NK-92 treated with Interleukin-12 subunit alpha and Interleukin-12 subunit beta, amount 100 ng/mL, for 24 hours (cell line): ENCODE measurements around the gene MYL10.
"Not testable (repeated sequence)": the region's sequence is repeated elsewhere in the genome, so short reads cannot be mapped to it uniquely, and the experiment has no call there.

ENCODE experiments used
- DNase-seq: peaks from one replicate; lab custom pipeline; 2025; lab: John Stamatoyannopoulos, UW

Gene MYL10

DNA sequence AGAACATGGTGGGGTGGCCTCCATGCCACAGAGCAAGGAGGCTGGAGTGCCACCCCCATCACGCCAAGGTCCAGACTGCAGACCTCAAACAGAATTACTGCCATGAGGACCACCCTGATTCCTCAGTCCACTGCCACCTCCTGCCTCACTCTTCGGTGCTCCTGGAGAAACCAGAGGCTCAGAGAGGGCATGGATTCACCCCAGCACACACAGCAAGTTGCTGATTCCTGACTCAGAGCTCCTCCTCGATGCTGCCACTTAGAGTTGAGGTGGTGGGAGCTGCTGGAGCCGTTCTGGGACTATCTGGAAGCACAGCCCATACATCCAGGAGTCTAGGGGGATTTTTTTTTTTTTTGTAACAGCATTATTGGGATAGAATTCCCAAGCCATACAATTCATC, 22.0 kb upstream of the MYL10 start:
- no peak for DNase-seq

DNA sequence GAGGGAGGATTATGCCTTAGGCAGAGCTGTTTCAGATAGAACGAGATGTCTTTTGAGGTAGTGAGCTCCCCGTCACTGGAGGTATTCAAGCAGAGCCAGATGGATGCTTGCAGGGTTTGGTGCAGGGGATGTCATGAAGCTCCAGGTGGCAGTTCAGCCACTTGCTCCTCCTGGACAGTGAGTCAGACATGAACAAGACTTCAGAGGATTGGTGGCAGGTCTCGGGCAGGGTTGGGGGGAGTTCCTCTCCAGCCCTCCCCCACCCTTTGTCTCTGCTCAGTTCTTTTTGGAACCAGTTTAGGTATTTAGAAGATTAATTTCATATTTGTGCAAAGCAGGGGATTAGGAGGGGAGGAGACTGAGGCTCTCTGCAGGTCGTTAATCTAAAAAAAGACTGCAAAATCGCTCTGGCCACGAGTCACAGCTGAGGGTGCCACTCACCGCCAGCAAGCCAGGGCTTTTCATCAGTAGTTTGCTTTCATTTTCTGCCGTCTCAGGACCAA, 21.5 kb upstream of the MYL10 start:
- no peak for DNase-seq

DNA sequence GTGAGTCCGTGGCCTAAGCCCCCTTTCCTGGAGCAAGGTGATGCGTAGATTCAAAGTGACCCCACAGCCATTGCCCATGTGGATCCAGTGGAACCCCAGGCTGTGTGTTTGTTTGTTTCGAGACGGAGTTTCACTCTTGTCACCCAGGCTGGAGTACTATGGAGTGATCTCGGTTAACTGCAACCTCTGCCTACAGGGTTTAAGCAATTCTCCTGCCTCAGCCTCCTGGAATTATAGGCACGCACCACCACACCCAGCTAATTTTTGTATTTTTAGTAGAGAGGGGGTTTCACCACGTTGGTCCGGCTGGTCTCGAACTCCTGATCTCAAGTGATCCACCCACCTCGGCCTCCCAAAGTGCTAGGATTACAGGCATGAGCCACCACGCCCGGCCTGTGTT, 18.8 kb upstream of the MYL10 start:
- not testable (repeated sequence) for DNase-seq

DNA sequence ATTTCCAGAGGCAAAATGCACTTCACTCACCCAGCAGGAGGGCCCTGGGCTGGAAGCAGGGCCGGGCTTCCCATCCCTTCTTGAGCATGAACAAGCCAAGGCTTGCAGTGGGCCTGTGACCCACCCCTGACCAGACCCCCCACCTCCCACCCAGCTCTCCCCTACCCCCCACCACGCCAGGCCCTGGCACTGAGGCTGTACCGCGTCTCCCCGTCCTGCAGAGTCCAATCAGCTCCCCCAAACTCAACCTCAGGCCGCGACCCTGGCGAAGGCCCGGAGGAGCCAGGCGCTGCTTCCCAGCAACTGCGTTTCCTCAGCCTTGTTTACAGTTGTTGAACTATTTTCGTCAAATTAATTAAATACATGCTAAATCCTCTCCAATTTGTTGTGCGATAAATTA, 16.9 kb upstream of the MYL10 start:
- DNase-seq: no peak

DNA sequence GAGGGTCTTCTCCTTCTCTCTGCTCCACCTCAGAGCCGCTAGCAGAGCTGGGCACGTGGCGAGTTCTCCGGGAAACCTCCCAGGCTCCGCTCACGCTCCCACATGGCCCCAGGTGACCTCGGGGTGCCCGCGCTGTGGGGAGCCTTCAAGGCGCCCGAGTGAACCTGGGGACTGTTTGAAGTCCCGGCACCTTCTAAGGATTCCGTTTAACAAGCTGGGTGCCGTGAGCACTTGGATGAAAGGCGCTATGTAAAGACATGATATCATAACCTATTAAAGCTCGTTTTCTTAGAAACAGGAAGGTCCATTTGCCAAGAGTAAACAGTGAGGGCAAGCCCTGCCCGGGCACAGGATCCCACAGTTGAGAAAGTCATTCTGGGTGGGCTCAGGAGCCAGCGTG, 15.8 kb upstream of the MYL10 start:
- DNase-seq: no peak

DNA sequence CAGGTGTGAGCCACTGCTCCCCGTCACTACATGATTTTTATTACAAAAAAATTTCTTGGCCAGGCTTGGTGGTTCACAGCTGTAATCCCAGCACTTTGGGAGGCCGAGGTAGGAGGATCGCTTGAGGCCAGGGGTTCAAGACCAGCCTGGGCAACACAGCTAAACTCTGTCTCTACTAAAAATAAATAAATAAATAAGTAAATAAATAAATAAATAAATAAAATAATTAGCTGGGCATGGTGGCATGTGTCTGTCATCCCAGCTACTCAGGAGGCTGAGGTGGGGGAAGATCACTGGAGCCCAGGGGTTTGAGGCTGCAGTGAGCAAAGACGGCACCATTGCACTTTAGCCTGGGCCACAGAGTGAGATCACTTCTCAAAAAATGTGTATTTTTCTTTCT, 10.0 kb upstream of the MYL10 start:
- DNase-seq: not testable (repeated sequence)

DNA sequence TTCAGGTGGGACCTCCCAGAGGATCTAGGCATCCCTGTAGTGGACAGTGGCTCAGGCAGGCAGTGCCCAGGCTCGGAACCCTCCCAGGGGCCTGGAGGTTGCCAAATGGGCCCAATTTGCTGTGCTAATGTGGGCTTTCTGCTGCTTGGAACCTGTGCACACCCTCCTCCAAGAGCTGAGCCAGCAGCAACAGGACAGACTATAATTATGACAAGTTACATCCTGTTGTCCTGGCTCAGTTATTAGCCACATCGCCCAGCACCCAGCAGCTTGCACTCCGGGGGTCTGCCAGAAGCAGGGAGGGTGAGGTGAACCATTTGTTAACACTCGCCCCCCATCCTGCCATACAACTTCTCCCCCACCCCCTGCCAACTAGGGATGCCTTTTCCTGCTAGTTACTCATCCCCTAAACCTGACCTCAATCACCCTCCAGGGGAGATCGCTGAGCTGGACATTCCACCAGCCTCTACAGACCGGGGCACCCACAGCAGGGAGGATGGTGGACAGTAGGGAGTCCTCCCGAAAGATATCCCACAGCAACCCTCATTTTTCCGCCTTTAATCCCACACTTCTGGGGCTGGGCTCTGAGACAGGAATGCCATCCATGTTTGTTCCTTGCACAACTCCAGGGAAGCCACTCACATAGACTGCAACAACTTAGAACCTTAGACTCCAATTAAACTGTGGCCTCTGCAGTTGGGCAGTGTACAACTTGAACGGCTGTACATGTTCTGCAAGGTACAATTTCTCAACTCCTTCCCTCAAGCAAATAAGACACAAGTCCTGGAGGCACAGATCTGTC, 7.9 kb upstream of the MYL10 start:
- no peak for DNase-seq

DNA sequence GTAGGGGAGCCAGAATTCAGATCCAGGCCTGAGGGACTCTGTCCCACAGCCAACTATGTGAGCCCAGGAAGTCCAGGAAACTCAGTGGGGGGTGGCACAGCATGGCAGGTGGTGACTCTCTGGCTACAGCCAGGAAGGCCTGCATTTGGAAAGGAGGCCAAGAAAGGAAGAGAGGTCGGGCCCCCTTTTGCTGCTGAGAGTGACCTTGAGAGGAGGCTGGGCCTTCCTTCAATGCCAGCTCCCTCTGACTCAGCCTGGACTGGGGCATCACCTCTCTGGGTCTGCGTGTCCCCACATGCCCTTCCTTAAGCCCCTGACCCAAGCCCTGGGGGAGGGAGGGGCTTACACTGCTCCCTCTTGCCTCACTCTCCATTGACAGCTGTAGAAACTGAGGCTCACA, 6.4 kb upstream of the MYL10 start:
- no peak for DNase-seq

DNA sequence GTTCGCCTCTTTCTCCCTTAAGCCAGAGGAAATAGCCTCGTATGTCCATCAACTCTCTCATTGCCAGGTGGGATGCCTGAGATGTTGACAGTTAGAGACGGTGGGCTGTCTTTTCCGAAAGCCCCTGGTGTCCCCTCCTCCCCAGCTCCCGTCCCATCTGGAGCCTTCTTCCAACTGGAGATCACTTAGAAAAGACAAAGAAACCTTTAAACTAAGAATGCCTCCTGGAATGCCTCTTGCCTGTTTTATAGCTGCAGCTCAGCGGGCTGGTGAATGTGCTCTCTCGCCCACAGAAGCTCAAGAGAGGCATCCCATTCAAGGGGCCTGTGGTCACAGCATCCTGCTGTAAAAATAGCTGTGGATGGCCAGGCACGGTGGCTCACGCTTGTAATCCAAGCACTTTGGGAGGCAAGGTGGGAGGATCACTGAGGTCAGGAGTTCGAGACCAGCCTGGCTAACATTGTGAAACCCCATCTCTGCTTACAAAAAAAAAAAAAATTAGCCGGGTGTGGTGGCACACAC, 5.2 kb upstream of the MYL10 start:
- no peak for DNase-seq

DNA sequence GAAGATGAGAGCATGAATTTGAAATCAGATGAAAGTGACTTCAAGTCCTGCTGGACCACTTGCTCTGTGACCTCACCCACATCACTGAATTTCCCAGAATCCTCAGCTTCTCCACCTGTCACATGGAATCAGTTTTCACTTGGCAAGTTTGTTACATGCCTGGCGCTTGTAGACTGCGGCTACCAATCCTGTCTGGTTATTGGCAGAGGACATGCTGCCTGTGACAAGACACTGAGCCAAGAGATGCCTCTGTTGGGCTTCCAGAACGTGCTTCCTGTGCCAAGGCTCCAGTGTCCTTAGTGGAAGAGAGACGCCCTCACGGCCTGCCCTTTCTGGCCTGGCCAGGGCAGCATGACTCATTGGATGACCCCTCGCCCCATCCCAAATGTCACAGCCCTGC, 4.4 kb upstream of the MYL10 start:
- DNase-seq: no peak

DNA sequence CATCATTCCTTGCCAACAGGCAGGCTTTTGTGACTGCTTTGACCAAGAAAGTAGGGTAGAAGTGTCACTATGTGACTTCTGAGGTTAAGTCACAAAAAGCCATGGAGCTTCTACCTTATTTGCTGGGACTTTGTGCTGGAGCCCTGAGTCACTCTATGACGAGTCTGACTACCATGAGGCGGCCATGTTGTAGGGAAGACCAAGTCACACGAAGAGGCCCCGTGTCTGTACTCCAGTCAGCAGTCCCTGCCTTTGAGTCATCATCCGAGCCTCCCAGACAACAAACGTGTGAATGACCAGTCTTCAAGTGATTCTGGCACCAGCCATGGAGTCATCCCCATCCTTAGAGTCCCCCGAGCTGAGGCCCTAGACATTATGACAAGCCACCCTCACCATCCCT, 3.5 kb upstream of the MYL10 start:
- no peak for DNase-seq

DNA sequence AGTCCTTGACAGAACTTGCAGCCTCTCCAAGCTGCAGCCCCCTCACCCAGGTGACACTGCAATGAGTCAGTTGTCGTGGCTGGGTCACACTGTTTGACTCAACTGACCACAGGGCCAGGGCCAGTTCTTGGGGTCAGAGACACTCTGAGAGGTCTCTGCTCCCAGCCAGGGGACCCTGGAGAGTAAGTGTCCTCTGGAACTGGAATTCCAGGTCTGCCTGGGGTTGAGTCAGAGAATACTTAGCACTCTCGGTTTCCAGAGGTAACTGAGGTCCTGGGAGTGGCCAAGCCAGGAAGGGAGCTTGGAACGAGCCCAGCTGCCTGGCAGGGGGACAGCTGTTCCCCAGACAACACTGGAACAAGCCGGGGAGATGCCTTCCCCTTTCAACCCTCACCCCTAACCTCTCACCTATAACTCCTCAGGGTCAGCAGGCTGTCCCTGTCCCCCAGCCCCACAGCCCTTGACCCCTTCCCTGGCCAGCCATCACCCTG, 2.2 kb upstream of the MYL10 start:
- no peak for DNase-seq

DNA sequence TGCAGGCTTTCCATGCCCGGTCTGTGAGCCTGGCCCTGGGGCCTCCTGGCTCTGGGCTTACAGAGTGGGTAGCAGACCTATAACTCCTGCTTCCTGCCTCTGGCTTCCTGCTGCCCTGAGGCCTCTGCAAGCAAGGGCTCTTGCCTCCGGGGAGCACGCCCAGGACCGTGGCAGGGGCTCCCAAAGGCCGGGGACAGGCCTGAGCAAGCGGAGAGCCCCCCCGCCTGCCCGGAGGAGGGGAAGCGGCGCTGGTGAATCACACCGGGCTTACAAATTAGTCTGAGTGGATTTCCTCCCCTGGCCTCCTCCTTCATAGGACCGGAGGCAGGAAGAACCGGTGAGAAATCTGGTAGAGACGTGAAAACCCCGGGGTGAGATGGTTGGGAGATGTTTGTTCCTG, 1.5 kb upstream of the MYL10 start:
- no peak for DNase-seq

DNA sequence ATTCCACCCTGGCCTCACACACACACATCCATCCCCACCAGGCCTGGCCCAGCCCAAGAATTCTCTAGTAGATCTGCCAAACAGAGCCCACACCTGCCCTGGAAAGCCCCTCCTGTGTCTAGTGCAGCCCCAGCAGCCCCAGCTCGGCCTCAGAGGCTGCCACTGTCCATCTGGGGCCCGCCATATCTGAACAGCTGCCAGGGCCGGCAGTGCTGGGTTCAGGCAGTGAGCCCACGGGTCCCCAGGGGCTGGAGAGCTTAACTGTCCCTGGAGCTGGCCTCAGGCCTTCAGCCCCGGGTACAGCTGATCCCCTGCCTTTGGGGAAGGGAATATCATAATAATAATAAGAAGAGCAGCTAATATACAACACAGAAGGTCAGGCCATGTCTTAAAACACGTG, 574 bp downstream of the MYL10 start:
- no peak for DNase-seq

DNA sequence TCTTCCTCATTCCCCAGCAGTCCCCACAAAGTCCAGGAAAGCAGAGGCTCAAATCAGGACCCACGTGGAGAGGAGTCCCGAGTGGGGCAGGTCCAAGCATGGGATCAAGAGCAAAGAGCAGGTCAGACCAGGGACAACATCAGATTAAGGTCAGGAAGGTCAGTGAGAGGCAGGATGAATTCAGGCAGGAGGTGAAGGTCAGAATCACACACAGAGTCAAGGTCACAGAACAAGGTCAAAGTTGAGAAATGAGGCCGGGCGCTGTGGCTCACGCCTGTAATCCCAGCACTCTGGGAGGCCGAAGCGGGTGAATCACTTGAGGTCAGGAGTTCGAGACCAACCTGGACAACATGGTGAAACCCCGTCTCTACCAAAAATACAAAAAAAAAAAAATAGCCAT, 2.3 kb downstream of the MYL10 start:
- no peak for DNase-seq

DNA sequence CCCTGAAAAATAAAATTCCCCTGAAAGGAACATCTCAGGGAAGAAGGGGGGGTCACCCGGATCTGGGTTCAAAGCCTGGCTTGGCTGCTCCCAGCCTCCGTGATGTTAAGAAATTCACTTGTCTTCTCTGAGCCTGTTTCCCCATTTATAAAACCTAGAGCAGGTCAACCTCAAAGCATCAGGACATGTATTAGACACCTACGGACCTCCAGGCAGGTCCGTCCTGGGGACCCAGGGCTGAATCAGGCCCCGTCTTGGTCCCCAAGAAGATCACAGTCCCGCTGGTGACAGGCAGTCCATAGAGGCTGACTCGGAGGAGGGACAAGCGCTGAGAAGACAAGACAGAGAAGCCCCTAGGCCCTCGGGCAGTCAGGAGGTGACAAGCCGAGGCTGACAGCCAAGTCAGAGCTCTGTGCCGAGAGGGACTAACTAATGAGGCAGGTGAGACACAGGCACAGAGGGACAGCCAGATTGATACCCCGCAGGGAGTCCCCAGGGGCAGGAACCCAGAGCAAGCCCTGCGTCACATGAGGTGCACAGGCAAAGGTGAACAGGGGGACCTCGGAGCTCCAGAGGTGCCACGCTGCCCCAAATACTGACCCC, 2.9 kb downstream of the MYL10 start:
- DNase-seq: no peak

DNA sequence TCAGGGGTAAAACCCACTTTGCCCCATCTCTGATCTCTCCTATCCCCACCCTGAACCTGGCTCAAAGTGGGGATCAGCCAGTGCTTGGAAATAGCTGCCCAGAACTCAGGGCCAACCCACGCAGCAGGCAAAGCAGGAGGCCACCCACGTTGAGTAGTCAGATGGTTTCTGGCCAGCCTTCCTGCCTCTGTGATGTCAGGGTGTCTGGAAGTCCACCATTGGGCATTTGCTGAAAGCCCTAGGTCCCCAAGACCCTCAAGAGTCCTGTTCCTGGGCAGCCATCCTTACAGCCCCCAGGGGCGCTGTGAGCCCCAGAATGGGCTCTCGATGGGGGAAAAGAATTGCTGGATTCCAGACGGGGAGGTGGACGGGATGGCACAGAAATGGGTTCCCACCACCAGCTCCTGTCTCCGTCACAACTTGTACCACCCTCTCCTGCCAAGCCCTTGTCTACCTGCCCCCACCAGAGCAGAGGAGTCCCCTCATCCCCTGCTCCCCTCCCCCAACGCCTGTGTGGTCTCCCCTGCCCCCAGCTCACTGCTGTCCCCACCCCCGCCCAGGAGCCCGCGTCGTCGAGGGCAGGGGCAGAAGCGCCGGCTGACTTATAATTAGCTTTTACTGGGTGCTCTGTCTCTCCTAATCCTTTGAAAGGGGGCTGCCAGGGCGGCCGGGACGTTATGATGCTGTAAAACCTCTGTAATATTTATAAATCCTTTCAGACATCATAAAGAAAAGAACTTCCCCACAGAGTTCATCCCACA, 3.9 kb downstream of the MYL10 start:
- no peak for DNase-seq

DNA sequence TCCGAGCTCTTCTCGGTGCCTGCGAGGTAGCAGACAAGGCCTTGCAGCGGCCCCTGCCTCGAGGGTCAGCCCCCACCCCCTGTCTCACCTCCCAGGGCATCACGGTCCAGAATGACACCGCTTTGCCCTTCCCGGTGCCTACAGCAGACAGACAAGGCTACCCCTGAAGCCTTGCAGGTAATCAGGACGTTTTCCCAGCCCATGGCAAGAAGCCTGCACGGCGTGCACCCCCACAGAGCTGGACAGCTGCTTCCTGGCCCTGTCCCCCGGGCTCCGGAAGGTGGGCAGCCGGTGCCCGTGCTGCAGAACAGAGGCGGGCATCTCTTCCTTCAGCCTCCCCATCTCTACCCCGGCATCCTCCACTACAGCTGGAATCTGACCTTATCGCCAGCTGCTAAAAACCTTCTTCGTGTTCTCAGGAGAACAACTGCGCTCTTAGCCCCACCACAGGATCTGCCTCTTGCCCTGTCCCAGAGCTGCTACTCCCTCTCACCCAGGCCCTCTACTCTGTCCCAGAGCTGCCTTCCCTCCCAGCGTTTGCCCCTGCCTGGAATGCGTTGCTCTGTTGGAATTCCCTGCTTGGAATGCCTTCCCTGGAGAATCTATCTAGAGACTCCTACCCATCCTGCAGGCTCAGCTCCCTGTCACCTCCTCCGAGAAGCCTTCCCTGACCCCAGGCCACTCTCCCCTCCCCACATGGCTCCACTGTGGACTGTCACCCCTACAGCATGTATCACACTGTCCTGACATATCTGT, 4.7 kb downstream of the MYL10 start:
- DNase-seq: no peak

DNA sequence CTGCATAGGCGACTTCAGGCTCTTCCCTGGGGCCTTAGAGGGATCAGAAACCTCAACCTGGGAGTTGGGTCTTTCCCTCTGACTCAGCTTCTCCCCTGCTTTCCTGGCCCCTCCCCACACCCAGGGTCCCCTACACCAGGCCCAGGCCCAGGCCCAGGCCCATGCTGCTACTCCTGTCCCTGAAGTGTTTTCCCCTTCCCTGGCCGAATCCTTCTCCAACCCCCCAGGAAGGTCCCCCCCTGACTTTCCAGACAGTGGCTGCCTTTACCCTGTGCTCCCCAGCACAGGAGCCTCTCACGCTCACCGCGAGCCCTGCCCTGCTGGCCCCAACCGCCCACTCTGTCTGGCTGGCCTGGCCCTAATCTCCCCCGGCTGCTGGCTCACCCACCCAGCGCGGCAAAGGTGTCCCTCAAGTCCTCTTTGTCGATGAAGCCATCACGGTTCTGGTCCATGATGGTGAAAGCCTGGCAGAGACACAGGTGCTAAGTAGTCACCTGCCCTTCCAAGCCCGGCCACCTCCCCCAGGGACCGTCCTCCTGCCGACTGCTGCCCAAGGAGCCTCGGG, 6.4 kb downstream of the MYL10 start:
- DNase-seq: no peak

DNA sequence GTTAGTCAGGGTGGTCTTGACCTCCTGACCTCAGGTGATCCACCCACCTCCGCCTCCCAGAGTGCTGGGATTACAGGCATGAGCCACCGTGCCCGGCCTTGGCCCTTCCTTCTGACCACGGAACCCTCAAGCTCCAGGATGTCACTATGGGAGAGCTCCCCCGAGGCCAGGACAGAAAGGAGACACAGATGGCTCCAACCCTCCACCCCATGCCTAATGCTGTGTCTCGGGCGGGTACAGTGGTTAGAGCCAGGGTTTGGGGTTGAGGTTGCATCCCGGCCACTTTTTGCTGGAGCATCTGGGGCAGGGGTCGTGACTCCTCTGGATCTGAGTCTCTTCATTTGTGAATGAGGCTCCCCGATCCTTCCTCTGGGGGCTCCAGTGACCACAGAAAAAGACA, 8.1 kb downstream of the MYL10 start:
- no peak for DNase-seq

DNA sequence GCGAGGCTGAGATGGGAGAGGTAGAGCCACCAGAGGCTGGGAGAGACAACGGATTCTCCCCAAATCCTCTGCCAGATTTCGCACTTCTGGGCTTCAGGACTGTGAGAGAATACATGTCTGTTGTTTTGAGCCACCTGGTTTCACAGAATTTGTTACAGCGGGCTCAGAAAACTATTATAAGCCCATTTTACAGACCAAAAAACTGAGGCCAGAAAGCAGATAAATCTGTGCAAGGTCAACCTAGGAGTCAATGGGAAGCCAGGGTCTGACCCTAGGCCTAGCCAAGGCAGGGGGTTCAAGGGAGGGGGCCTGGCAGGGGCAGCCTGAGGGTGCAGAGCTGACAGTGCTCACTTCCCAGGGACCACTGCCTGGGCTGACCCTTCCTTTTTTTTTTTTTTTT, 8.7 kb downstream of the MYL10 start:
- no peak for DNase-seq

DNA sequence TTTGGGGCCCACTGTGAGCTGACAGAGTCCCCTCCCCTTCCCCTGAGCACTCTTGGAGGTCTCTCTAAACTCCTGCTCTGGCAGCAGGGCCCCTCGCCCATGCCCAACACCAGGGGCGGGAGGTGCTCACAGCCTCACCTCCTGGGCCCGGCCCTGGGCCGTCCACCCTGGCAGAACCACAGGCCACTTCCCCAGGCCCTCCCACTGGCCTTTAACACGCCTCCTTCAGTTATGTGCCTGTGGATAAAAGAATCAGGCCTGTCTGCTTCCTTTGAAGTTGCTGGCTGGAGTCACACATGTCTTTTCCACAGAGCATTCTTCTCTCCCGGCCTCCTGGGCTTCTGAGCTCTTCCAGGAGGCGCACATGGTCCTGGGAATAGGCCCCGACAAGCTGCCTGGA, 10.2 kb downstream of the MYL10 start:
- DNase-seq: no peak
